ENCODE results near the gene FARSB. TPM values are rescaled to one million over a fixed set of nuclear protein-coding genes. Genes with fewer than 3 reads are reported as not detected.

The FARSB gene
- total RNA-seq, 4 donors from 2014 or later = 12.9 to 16.0 (median 13.8) TPM

- H3K27ac ChIP-seq = no peak overlapping the region
- no peak overlapping the region for H3K4me3 ChIP-seq (replicated peaks in 1 of 3)
- H3K27me3 ChIP-seq = no peaks in the 10 kb centered on the region
- 97 to 98% methylated on average over 2 of the region's 2 CpGs for WGBS, 2 donors
- TF ChIP-seq, protein P1, sequence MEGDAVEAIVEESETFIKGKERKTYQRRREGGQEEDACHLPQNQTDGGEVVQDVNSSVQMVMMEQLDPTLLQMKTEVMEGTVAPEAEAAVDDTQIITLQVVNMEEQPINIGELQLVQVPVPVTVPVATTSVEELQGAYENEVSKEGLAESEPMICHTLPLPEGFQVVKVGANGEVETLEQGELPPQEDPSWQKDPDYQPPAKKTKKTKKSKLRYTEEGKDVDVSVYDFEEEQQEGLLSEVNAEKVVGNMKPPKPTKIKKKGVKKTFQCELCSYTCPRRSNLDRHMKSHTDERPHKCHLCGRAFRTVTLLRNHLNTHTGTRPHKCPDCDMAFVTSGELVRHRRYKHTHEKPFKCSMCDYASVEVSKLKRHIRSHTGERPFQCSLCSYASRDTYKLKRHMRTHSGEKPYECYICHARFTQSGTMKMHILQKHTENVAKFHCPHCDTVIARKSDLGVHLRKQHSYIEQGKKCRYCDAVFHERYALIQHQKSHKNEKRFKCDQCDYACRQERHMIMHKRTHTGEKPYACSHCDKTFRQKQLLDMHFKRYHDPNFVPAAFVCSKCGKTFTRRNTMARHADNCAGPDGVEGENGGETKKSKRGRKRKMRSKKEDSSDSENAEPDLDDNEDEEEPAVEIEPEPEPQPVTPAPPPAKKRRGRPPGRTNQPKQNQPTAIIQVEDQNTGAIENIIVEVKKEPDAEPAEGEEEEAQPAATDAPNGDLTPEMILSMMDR (IDR thresholded peaks at IDR 0.05) = no peak
- TF ChIP-seq POLR2A (IDR thresholded peaks at IDR 0.05) = no peak
- intact Hi-C loops (cut with DNase I) = no loop called here
- H3K36me3 ChIP-seq = no peaks in the 10 kb centered on the region
- DNase-seq = no peak
- H3K9me3 ChIP-seq = no peaks in the 10 kb centered on the region
- H3K4me1 ChIP-seq = peaks cover 0 to 2% of the 10 kb centered on the region in 2 donors
These were observed 52.4 kb downstream of the FARSB start for GRCh38 chr2:222603501-222603900.

- Histone ChIP-seq H3K36me3 (no peaks in the 10 kb centered on the region), H3K27ac (no peak overlapping the region), H3K27me3 (no peaks in the 10 kb centered on the region), H3K9me3 (no peaks in the 10 kb centered on the region), H3K4me1 (peaks cover 19 to 21% of the 10 kb centered on the region in 2 donors), H3K4me3 (replicated peaks in 1 of 3) (no peak overlapping the region)
- DNase-seq = no peak
- TF ChIP-seq POLR2A (IDR thresholded peaks at IDR 0.05) = no peak
- TF ChIP-seq, protein P1 (IDR thresholded peaks at IDR 0.05) = no peak
- intact Hi-C loops (cut with DNase I) = no loop called here
- WGBS, 2 donors = 54 to 74% methylated on average over 4 of the region's 4 CpGs
These were observed 57.3 kb downstream of the FARSB start for GRCh38 chr2:222598611-222599010.

GRCh38 chr2:222595581-222595980 is 60.3 kb downstream of the FARSB start:
- DNase-seq = no peak
- 94 to 95% methylated on average over 2 of the region's 2 CpGs for WGBS, 2 donors
- Histone ChIP-seq H3K4me3 (replicated peaks in 1 of 3) (no peak overlapping the region), H3K27me3 (no peaks in the 10 kb centered on the region), H3K4me1 (peaks cover 22 to 23% of the 10 kb centered on the region in 2 donors), H3K9me3 (no peaks in the 10 kb centered on the region), H3K27ac (peak overlapping the region in 2 of 3 donors; percentile 33 to 49), H3K36me3 (no peaks in the 10 kb centered on the region)
- intact Hi-C loops (cut with DNase I) = no loop called here
- TF ChIP-seq, protein P1 (IDR thresholded peaks at IDR 0.05) = no peak
- TF ChIP-seq POLR2A (IDR thresholded peaks at IDR 0.05) = no peak

- Histone ChIP-seq H3K27ac (peak overlapping the region; percentile 33 to 54 (median 49)), H3K36me3 (no peaks in the 10 kb centered on the region), H3K27me3 (no peaks in the 10 kb centered on the region), H3K4me1 (peaks cover 22 to 23% of the 10 kb centered on the region in 2 donors), H3K4me3 (replicated peaks in 1 of 3) (no peak overlapping the region), H3K9me3 (no peaks in the 10 kb centered on the region)
- intact Hi-C loops (cut with DNase I) = no loop called here
- TF ChIP-seq POLR2A (IDR thresholded peaks at IDR 0.05) = no peak
- TF ChIP-seq, protein P1 (IDR thresholded peaks at IDR 0.05) = no peak
- peak; percentile 17 to 26 for DNase-seq
- WGBS, 2 donors = 12 to 46% methylated on average over 1 of the region's 1 CpG
These were observed 61.2 kb downstream of the FARSB start for GRCh38 chr2:222594679-222595078.

DNA sequence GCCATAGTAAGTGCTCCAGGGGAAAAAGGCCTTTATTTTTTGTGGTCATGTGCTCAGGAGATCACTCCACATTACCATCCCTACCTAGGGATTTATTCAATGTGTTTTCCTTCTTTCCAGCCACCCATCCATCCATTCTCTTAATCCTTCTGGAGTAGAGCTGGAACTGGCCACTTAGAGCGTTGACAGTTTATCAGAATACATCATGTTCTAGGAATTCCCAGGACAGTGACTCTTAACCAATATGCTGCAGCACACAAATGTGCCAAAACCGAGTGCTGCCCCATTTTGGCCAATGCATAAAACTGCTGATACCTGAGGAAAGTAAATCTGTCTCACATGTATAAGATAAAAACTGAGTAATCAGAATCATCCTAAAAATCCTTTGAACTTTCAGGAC is 63.7 kb downstream of the FARSB start:
- 85 to 88% methylated on average over 2 of the region's 2 CpGs for WGBS, 2 donors

More for the DNA sequence above, 63.7 kb downstream of the FARSB start:
- H3K27me3 ChIP-seq = no peaks in the 10 kb centered on the region
- peaks cover 20 to 22% of the 10 kb centered on the region in 2 donors for H3K4me1 ChIP-seq
- no peaks in the 10 kb centered on the region for H3K9me3 ChIP-seq
- DNase-seq = no peak
- no peak overlapping the region for H3K27ac ChIP-seq
- no peaks in the 10 kb centered on the region for H3K36me3 ChIP-seq
- no peak overlapping the region for H3K4me3 ChIP-seq (replicated peaks in 1 of 3)
- intact Hi-C loops (cut with DNase I) = no loop called here
- no peak for TF ChIP-seq POLR2A (IDR thresholded peaks at IDR 0.05)
- TF ChIP-seq, protein P1 (IDR thresholded peaks at IDR 0.05) = no peak

Data from thyroid gland (tissue), 4 donors.